NCI-H524 (cell line): ENCODE measurements around the gene AQP5.

Source experiments
- DNase-seq, 2 experiments: peaks; one replicate each; lab custom pipeline; 2025; lab: John Stamatoyannopoulos, UW

AQP5 gene

DNA sequence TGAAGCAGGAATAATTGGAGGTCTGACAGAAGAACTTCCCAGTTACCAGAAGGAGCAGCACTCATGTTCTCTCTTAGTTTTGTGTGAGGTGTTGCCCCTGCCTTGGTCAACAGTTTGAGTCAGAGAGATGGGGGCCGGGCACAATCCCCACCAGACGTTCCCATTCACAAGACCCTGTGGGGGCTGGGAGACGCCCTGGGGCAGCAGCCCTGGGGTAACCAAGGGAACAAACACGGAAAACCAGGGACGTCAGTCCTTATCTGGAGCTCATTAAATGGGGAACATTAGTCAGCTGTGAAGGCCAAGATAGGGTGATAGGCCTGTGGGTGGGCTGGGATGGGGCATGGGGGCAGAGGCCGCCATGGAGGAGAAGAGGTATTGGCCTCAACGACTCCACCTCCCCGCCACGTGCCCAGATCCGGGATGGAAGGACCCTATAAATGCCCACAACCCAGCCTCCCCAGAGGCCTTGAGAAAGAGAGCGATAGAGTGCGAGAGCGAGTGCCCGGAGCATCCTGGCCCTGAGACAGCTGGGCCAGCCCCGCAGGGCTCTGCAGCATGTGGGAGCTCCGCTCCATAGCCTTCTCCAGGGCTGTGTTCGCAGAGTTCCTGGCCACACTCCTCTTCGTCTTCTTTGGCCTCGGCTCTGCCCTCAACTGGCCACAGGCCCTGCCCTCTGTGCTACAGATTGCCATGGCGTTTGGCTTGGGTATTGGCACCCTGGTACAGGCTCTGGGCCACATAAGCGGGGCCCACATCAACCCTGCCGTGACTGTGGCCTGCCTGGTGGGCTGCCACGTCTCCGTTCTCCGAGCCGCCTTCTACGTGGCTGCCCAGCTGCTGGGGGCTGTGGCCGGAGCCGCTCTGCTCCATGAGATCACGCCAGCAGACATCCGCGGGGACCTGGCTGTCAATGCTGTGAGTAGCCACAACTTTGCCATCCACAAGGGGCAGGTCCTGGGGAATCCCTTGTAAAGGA, 11.1 kb upstream of the AQP5 start, which contains the start of gene AQP2:
TSS of gene AQP2 (plus strand) at position 465 of the 979 bp plus-strand sequence. CDS start at position 559, 94 bp downstream.
- DNase-seq: no peak

DNA sequence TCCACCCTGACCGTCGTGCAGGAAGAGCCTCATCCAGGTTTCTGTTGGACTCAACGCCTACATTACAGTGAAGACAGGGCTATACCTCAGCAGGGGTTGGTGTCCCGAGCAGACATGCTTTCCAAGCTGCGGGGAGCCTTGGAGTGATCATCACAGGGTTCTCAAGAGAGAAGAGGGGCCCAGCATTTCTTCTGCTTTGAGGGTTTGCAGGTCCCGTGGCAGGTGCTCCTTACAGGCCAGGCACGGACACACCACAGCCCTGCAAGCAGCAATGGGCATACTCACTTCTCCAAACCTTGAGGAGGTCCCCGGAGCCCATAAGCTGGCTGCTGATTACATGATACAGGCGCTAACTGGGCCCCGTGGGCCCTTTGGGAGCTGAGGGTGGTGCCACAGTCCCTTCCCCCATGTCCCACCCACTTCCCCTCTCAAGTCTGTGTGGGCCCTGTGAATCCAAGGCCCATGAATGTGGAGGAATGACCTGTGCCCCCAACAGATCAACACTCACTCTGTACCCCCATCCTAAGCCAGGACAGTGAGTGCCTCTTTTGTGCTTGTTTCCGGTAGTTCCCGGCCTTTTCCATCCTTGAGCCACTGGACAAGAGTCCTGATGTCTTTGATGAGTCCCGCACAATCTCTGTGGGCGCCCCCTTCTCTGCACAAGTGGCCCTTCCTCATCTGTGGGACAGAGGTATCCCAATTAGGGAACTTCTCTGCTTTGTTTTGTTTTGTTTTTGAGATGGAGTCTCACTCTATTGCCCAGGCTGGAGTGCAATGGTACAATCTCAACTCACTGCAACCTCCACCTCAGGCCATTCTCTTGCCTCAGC, 10.0 kb upstream of the AQP5 start:
- no peak for DNase-seq

DNA sequence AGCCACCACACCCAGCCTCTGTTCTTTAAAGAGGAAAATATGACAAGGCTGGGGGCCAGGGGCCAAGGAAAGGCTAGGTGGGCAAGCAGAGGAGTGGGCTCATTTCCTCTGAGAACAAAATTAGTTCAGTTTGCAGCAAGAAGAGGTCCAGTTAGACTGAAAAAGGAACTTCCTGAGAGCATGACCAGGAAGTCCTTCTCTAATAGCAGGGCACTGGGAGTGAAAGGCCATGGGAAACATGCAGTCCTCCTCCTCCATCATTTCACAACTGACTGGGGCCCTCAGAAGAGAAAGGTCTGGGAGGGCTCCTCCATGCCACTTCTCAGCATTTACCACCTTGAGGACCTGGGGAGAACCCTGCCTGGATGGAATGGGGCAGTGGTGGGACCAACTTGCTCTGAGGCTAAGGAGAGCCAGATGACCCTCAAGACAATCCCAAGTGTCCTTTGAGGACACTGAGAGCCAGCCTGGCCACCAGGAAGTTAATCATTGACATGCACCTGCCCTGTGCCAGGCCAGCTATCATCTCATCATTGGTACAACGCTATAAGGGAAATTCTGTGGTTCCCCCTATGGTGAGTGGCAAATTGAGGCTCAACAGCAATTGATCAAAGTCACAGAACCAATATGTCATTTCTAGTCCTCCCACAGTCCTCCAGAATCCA, 9.1 kb upstream of the AQP5 start:
- no peak for DNase-seq

DNA sequence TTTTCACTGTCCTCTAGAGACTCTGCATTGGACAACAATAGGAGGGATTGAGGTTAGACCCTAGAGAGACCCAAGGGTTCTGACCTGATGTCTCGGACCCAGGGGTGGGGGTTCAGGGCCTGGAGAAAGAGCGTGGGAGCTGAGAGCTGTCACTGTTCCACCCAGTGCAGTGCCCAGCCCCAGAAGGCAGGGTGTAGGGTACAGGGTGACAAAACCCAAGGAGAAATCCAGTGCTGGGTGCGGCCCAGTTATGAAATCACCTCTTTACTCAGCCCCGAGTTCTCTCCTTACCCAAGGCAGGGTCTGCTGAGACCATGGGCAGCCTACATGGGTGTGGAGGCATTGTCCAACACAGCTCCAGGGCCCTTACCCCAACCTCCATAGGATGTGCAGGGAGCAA, 8.5 kb upstream of the AQP5 start:
- no peak for DNase-seq

DNA sequence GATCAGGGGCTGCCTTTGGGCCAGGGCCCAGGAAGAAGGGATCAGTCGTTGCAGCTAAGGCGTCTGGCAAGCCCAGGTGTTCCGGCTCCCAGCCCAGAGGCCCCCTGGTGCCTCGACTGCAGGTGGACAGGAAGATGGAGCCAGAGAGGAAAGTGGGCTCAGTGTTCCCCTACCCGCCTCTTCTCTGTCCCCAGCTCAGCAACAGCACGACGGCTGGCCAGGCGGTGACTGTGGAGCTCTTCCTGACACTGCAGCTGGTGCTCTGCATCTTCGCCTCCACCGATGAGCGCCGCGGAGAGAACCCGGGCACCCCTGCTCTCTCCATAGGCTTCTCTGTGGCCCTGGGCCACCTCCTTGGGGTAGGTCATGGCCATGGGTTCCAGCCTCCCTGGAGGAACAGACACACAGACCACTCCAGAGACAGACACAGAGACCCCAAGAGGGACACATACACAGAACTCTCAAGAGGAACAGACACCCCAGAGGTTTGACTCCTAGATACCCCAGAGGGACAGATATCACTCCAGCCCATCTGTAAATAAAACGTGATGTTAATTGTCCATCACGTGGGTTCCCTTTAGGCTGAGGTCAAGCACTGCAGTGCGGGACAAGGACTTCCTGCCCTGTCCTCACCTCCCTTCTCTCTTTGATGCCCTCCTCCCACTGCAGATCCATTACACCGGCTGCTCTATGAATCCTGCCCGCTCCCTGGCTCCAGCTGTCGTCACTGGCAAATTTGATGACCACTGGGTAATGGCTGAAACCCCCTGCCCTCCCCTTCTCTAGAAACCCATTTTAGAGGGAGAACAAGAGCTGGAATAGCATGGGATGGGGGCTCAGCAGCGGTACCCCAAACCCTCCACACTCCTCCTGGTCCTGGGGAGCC, 7.5 kb upstream of the AQP5 start:
- no peak for DNase-seq

DNA sequence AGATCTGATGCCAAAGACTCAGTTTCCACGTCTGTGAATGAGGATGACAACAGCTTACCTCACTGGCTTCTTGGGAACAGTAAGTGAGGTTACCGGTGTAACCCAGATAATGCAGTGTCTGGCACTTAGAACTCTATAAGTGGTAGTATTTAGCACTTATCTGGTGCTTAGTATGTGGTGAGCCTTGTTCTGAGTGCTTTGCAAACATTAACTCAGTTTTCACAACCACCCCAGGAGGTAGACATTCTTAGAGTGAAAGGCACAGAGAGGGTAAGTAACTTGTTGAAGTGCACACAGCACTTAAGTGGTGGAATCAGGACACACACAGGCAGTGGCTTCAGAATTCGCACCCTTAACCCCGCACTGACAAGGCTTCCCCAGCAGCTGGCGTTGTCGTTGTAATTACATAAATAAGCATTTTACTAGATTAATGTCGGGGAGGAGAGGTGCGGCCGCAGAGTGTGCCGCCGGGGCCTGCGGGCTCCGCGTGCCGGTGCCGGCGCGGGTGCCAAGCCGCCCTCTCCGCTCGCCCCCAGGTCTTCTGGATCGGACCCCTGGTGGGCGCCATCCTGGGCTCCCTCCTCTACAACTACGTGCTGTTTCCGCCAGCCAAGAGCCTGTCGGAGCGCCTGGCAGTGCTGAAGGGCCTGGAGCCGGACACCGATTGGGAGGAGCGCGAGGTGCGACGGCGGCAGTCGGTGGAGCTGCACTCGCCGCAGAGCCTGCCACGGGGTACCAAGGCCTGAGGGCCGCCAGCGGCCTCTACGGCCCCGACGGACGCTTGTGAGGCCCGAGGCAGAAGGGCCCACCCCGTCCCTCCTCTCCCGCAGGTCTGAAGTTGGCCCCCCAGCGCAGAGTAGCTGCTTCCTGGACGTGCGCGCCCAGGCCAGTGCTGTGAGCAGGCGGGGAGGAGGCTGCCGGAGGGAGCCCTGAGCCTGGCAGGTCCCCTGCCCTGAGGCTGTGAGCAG, 6.5 kb upstream of the AQP5 start:
- DNase-seq: no peak

DNA sequence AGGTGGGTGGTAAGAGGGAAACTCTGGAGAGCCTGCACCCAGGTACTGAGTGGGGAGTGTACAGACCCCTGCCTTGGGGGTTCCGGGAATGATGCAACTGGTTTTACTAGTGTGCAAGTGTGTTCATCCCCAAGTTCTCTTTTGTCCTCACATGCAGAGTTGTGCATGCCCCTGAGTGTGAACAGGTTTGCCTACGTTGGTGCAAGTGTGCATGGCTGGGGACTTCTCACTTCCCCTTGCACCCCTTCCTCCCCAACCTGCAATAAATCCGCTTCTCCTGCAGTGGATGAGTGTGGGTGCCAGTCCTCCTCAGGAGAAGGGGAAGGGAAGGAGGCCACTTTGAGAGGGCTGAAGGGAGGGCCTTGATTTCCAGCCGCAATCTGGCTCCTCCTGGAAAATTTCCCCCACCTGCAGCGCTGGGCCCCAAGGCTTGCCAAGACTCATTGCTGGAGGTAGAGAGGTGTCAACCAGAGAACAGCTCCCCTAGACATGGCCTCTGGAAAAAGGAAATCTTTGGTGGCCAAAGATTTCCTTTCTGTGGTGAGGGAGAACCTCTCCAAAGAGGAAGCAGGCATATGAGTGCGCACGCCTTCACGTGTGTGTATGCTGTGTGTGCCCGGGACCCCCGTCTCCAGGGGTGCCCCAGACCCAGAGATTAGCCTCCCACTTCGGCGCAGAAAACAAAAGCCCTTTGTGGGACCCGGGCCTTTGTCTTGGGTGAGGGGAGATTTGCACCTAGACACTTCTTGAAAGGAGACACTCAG, 5.6 kb upstream of the AQP5 start:
- DNase-seq: no peak

DNA sequence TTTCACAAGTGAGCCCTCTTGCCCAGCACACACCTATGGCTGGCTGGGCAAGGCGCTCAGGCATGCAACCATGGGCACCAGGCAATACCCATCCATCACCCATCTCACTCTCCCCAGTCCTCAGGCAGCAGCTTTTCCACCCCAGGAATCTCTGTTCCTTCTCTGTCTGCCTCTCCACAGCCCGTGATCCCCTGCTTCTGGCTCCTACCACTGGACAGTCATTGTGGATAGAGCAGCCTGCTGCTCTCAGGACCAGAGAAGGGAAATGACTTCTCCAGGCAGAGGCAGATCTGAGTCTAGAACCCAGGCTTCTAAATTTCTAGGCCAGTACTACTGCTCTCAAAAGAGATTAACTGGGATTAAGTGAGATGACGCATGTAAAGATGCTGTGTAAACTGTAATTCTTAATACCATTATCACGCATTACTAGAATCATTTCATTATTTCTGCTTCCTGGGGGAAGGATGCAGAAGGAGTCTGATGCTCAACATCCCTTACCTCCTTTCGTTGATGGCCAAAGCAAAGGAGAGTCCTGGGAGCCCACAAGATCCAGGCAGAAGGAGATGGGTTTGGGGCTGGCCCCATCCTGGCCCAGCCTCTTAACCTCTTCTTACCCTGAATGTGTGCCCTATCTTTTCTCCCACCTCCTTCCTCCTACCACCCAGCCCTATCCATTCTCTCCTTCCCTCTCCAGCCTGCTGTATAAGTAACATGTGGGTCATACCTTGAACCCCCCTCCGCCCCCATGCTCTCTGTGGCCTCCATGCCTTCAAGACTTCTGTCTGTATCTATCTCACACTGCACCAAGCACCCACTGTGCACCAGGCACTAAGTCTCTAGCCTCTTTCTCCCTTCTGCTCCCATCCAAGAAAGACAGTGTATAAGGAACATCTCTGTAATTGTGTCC, 4.8 kb upstream of the AQP5 start:
- DNase-seq: peak in 1 of 2 experiments; percentile 45

DNA sequence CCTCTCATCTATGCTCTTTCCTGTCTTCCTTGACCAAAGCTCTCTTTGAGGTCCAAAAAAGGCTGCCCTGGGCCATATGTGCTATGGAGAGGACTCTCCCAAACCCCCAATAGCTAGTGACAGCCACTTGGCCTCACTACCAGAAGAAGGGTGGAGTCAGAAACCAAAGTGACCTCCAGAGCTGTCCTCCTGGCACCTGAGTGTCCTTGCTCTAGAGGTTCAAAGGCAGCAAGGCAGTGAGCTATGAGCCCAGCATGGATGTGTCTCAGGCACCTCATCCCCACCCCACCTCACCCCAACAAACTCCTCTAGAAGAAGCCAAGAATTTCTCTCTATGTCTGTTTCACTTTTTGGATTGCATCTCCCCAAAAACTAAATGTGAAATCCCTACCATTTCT, 4.1 kb upstream of the AQP5 start:
- no peak for DNase-seq

DNA sequence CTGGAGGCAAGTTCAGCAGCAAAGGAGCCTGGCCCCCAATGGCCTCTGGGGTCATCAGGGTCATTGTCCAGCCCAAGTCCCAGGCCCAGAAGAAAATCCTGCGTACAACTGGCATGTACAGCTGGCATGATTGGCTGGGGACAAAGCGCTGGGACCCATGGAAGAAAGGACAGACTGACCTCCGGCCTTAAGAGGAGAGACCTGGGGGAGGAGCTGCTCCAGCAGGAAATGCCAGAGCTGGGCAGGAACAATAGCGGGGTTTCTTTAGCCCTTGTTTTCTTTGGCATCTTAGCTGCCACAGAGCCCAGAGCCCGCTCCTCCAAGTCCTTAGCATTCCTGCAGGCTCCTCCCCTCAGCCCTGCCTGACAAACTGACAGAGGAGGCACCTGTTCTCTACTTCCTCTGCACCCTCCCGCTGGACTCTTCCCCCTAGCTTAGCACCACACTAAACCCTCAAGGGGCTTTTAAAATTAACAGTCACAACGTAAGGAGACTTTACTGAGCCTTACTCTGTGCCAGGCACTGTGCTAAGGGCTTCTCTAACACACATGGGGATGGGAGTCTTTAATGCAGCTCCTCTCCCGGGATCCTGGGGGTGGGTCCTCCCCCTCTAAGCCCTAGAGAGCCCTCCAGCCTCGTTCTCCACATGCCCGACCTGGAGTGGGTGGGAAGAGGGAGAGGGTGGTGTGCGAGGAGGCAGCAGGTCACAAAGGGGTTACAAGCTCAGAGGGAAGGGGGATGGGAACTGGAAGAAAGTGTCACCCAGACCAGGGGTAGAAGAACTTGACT, 1.8 kb upstream of the AQP5 start:
- DNase-seq: no peak

DNA sequence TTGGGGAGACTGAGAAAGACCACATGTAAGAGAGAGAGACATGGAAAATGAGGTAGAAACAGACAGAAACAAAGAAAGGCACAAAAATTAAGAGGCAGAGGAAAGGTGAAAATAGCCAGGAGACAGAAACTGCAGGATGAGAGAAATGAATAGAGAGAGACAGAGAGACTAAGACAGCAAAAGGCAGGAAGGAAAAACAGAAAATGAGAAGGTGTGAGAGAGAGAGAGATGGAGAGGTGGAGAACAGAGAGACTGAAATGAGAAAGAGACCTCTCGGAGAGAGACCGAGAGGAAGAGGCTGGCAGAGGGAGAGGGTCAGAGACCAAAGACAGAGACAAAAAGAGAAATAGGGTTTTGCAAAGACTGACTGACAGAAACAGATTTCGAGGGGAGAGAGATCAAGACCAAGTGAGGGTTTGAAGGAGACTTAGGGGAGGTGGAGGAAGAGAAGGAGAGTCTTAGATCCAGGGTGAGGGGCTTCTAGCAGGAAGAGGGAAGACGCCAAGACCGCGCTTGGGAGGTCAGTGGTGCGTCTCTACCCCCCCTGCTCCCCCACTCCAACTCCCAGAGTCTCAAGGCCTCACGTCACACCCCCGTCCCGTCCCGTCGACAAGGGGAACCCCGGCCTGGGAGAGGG, 1.1 kb upstream of the AQP5 start:
- DNase-seq: no peak

DNA sequence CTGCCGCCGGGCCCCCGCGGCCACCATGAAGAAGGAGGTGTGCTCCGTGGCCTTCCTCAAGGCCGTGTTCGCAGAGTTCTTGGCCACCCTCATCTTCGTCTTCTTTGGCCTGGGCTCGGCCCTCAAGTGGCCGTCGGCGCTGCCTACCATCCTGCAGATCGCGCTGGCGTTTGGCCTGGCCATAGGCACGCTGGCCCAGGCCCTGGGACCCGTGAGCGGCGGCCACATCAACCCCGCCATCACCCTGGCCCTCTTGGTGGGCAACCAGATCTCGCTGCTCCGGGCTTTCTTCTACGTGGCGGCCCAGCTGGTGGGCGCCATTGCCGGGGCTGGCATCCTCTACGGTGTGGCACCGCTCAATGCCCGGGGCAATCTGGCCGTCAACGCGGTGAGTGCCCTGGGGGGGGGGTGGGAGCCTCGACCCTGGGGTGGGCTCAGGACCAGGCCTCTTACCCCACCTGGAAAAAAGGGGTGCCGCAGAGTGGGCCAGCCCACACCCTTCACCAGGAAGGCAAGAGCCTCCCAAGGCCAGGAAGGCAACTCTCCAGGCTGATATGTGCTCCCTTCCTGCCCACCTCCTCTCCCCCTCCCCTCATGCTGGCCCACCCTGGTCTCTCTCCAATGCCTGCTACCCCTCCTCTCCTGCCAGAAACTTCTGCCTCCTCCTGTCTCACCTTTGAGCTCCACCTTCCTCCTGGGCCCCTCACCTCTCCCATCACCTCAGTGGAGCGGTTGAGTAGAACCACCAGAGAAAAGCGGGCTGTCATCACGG, 507 bp downstream of the AQP5 start:
- DNase-seq: no peak

DNA sequence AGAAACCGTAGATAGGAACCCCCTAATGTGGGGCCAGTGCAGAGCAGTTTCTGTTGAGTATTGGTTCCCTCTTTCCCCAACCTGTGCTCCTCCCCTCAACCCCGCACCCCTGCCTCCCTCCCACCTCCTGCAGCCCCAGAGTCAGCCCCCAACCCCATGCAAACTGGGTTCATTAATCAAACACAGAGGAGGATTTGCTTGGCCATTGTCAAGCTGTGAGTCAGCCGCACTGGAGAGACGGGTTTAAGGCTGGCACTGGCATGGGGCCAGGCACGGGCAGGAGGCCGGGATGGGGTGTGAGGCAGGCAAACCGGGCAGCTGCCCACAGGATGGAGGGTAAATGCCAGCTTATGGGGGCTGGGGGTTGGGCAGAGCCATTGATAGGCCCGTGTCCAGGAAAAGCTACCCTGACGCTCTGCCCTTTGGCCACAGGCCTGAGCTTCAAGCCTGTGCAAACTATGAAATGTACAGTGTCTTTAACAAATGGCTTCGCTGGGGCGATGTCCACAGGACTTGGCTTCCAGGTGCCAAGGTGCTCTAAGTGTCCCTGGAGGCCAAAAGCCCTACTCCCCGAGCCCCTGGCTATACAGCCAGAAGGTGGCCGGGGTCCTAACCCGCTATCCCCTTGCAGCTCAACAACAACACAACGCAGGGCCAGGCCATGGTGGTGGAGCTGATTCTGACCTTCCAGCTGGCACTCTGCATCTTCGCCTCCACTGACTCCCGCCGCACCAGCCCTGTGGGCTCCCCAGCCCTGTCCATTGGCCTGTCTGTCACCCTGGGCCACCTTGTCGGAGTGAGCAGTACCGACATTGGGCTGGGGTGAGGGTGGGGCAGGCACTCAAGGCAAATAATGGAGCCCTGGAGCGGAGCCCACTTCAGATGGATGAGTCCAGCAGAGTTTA, 1.4 kb downstream of the AQP5 start:
- DNase-seq: no peak

DNA sequence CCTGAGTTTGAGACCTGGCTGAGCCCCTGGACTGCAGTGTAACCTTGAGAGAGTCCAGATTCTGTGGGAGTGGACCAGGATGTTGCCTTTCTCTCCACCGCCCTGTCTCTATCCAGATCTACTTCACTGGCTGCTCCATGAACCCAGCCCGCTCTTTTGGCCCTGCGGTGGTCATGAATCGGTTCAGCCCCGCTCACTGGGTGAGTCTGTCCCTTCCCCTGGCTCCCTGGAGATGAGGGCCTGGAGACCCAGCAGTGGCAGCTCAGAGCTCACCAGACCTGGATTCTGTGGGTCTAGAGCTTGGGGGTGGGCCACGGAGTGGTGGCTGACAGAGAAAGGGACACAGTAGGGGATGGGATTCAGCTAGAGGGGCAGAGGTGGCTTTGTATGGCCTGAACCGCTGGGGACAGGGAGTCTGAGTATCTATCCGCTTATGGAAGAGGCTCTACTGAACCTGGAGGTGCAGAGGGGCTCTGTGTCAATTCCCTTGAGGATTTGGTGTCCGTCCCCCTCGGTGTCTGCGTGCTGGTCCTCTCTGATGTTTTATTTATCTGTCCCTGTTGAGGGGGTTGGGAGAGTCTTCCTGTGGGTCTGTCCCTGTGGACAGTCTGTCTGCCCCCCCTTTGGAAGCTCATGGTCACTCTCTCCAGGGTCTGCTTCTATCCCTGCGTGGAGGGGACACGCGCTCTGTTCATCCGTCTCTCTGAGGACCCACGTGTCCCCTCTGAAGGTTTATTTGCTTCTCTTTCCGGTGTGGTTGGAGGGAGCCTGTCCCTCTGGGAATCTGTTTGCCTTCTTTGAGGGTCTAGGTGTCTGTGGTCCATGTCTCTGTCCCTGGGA, 2.5 kb downstream of the AQP5 start:
- DNase-seq: no peak
